ENCODE measurements around the gene SMCO1. TPM values are rescaled to one million over a fixed set of nuclear protein-coding genes. Genes with fewer than 3 reads are reported as not detected.
"Not testable (repeated sequence)": the region's sequence is repeated elsewhere in the genome, so short reads cannot be mapped to it uniquely, and the experiment has no call there.

The SMCO1 gene
- polyA plus RNA-seq, 4 donors, result 0.08 TPM; not detected in 3

DNA sequence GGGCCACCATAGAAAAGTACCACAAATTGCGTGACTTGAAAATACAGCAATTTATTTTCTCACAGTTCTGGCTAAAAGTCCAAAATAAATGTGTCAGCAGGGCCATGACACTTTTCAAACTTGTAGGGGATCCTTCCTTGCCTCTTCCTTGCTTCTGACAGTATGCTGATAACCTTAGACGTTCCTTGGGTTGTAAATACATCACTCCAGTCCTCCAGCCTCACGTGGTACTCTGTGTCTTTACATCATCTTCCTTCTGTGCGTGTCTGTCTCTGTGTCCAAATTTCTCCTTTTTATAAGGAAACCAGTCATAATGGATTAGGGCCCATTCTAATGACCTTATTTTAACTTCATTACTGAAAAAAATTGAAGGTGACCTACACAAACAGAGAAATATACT, 19.0 kb downstream of the SMCO1 start:
- no peak for DNase-seq (ENCODE audit: low read depth in 4 of 4, low spot score in 3 of 4)

DNA sequence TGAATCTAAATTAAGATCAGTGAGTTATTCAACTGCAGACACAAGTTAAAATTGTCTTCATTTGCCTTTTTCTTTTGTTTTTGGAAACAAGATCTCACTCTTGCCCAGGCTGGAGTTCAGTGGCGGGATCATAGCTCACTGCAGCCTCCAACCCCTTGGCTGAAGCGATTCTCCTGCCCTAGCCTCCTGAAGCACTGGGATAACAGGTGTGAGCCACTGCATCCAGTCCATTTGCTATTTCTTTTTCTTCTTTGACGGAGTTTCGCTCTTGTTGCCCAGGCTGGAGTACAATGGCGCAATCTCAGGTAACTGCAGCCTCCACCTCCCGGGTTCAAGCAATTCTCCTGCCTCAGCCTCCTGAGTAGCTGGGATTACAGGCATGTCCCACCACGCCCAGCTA, 21.9 kb downstream of the SMCO1 start:
- DNase-seq (ENCODE audit: low read depth in 4 of 4, low spot score in 3 of 4), result no peak

DNA sequence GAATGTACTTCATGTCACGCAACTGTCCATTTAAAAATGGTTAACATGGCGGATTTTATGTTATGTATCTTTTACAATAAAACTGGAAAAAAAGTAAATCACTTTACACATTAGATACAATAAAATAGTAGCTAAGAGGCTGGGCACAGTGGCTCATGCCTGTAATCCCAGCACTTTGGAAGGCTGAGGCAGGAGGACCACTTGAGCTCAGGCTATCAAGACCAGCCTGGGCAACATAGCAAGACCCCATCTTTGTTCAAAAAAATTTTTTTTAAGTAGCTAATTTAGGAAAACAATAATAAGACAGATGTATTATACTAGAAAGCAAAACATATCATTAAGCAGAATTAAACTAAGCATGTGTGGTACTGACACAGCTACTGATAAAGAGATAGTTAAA, 23.1 kb downstream of the SMCO1 start:
- DNase-seq (ENCODE audit: low read depth in 4 of 4, low spot score in 3 of 4), result no peak

GRCh38 chr3:196489747-196490146, 25.4 kb downstream of the SMCO1 start:
- no peak for DNase-seq (ENCODE audit: low read depth in 4 of 4, low spot score in 3 of 4)

- no peak for DNase-seq (ENCODE audit: low read depth in 4 of 4, low spot score in 3 of 4)
Observed at GRCh38 chr3:196486263-196486662, 28.9 kb downstream of the SMCO1 start.

GRCh38 chr3:196477678-196478077, 37.5 kb downstream of the SMCO1 start:
- DNase-seq (ENCODE audit: low read depth in 4 of 4, low spot score in 3 of 4), result no peak

- DNase-seq (ENCODE audit: low read depth in 4 of 4, low spot score in 3 of 4), result no peak
Observed at GRCh38 chr3:196472286-196472685, 42.9 kb downstream of the SMCO1 start.

DNA sequence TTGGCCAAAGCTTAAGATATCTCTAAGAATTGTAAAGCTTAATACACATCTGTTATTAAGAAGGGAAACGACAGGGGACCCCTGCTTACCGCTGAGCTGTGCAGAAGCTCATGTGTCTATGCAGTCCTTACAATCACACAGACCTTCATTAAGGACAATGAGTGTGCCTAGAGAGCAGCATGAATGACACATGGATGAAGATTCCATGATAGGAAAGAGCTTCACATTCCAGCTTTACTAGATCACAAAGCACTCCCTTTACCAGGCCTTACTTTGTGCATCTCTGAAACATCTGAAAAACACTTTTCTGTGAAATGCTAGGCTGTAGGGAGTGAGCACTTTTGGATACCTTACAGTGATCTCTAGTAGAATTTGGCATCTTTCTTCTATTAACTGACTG, 43.6 kb downstream of the SMCO1 start:
- DNase-seq (ENCODE audit: low read depth in 4 of 4, low spot score in 3 of 4), result no peak

DNA sequence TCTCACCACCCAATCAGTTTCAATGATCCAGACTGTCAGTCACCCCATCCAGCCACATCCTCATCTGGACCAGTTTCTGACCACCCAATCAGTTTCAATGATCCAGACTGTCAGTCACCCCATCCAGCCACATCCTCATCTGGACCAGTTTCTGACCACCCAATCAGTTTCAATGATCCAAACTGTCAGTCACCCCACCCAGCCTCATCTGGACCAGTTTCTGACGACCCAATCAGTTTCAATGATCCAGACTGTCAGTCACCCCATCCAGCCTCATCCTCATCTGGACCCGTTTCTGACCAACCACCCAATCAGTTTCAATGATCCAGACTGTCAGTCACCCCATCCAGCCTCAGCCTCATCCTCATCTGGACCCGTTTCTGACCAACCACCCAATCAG, 45.0 kb downstream of the SMCO1 start:
- not testable (repeated sequence) for DNase-seq (ENCODE audit: low read depth in 4 of 4, low spot score in 3 of 4)

- DNase-seq (ENCODE audit: low read depth in 4 of 4, low spot score in 3 of 4), result no peak
Observed at GRCh38 chr3:196463804-196464203, 51.3 kb downstream of the SMCO1 start.

DNA sequence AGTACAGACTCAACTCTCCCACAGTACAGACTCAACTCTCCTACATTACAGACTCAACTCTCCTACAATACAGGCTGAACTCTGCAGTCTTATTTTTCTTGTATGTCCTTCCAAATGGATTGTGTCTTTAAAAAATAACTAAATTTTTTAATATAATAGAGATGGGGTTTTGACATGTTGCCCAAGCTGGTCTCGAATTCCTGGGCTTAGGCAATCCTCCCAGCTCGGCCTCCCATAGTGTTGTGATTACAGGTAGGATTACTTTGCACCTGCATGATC, 51.7 kb downstream of the SMCO1 start:
- no peak for DNase-seq (ENCODE audit: low read depth in 4 of 4, low spot score in 3 of 4)

GRCh38 chr3:196462680-196463477, 52.3 kb downstream of the SMCO1 start:
- DNase-seq (ENCODE audit: low read depth in 4 of 4, low spot score in 3 of 4), result not testable (repeated sequence)

DNA sequence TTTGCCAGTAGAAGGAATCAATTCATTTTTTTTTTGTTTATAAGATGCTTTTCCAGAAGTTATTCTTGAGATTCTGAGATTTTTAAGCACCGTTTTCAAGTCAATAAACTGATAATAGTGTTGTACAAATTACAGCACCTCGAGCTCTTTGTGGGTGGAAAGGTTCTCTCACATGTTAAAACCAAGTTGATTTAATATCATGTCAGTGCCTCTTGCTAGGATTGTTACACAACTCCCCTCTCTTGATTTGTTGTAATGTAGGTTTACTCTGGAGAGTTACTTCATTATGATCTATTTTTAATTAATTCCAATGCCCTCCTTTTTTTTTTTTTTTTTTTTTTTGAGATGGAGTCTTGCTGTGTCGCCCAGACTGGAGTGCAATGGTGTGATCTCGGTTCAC, 57.1 kb downstream of the SMCO1 start:
- DNase-seq (ENCODE audit: low read depth in 4 of 4, low spot score in 3 of 4), result no peak

- not testable (repeated sequence) for DNase-seq (ENCODE audit: low read depth in 4 of 4, low spot score in 3 of 4)
Observed at GRCh38 chr3:196457470-196457869, 57.7 kb downstream of the SMCO1 start.

Other genes starting within 250 kb of the SMCO1 start
- 10 to 100 TPM; 34.3 to 40.9 (median 39.3) TPM for gene PCYT1A, start 227.6 kb downstream of the SMCO1 start, polyA plus RNA-seq (ENCODE audit: insufficient read length in 4 of 4)
- gene DYNLT2B, start 197.1 kb downstream of the SMCO1 start, polyA plus RNA-seq (ENCODE audit: insufficient read length in 4 of 4), result 10 to 100 TPM; 19.4 to 39.0 (median 35.7) TPM
- under 1 TPM; 0.11 to 0.34 (median 0.29) TPM for gene TM4SF19, start 177.0 kb downstream of the SMCO1 start, polyA plus RNA-seq (ENCODE audit: insufficient read length in 4 of 4)
- gene UBXN7, start 82.9 kb downstream of the SMCO1 start, polyA plus RNA-seq (ENCODE audit: insufficient read length in 4 of 4), result 10 to 100 TPM; 30.5 to 36.7 (median 33.3) TPM
- 10 to 100 TPM; 14.8 to 16.7 (median 15.8) TPM for gene RNF168, start 11.6 kb downstream of the SMCO1 start, polyA plus RNA-seq (ENCODE audit: insufficient read length in 4 of 4)
- gene WDR53, start 53.2 kb upstream of the SMCO1 start, polyA plus RNA-seq (ENCODE audit: insufficient read length in 4 of 4), result 10 to 100 TPM; 14.7 to 22.7 (median 16.6) TPM
- gene FBXO45, start 53.3 kb upstream of the SMCO1 start, polyA plus RNA-seq (ENCODE audit: insufficient read length in 4 of 4), result 10 to 100 TPM; 14.5 to 20.5 (median 17.8) TPM
- gene NRROS, start 124.3 kb upstream of the SMCO1 start, polyA plus RNA-seq (ENCODE audit: insufficient read length in 4 of 4), result 1 to 10 TPM; 2.8 to 5.6 (median 4.0) TPM
- 1 to 10 TPM; 4.8 to 6.2 (median 5.1) TPM for gene CEP19, start 196.9 kb upstream of the SMCO1 start, polyA plus RNA-seq (ENCODE audit: insufficient read length in 4 of 4)
- gene PIGX, start 197.0 kb upstream of the SMCO1 start, polyA plus RNA-seq (ENCODE audit: insufficient read length in 4 of 4), result 10 to 100 TPM; 30.1 to 34.3 (median 31.1) TPM
- gene PAK2, start 224.5 kb upstream of the SMCO1 start, polyA plus RNA-seq (ENCODE audit: insufficient read length in 4 of 4), result 10 to 100 TPM; 53.3 to 94.0 (median 72.7) TPM